Left lung (tissue), 14 donors: ENCODE results near the gene CLEC12A. TPM values are rescaled to one million over a fixed set of nuclear protein-coding genes. Genes with fewer than 3 reads are reported as not detected.

Source experiments
- ATAC-seq: fragments of 200-7000 bp; cut with Tn5 transposase; one replicate; pipeline ENCODE4 v1.9.1; 2020; ENCODE audit warnings: moderate library complexity
- DNase-seq, 4 donors: peaks; one replicate each; pipeline ENCODE4 v3.0.0-alpha.2; 2013 to 2020
- H3K27ac ChIP-seq, 2 donors: fragments of 200-600 bp; sonication (generic) in 1 of 2; one replicate each; pipeline versions ENCODE4 v1.5.0 to v1.8.0; 2020 to 2021
- H3K27me3 ChIP-seq, 2 donors: fragments of 200-600 bp; sonication (generic) in 1 of 2; one replicate each; pipeline versions ENCODE4 v1.5.0 to v1.8.0; 2020 to 2021
- H3K36me3 ChIP-seq, 2 donors: fragments of 200-600 bp; sonication (generic) in 1 of 2; one replicate each; pipeline versions ENCODE4 v1.5.0 to v1.8.0; 2020 to 2021
- H3K4me1 ChIP-seq, 2 donors: fragments of 200-600 bp; one replicate each; pipeline ENCODE4 v1.8.0; 2021
- H3K4me3 ChIP-seq, 2 donors: fragments of 200-600 bp; sonication (generic) in 1 of 2; one replicate each; pipeline versions ENCODE4 v1.5.0 to v1.8.0; 2020 to 2021; ENCODE audit warnings: mild to moderate bottlenecking in 1 of 2
- H3K9me3 ChIP-seq, 2 donors: fragments of 200-600 bp; sonication (generic) in 1 of 2; one replicate each; pipeline versions ENCODE4 v1.5.0 to v1.8.0; 2020 to 2021
- CTCF ChIP-seq, 2 donors: fragments of 200-600 bp; sonication (generic) in 1 of 2; IDR thresholded peaks; one replicate each; pipeline versions ENCODE4 v1.5.0 to v1.8.0; 2021; ENCODE audit warnings: antibody characterized with exemption in 2 of 2
- intact Hi-C, 2 donors: fragments of 100-400 bp; cut with DNase I; formaldehyde crosslinking; loops; one replicate each; pipeline versions ENCODE4 v1.11.2 to v1.14.2; 2022
- long read RNA-seq, 12 donors: library from polyadenylated mRNA in 2 of 12; unstranded in 2 of 12; transcript quantifications; one replicate each; pipeline ENCODE4 v2.0.0 and lab custom pipeline, GENCODE V29; 2019 to 2026
- polyA plus RNA-seq, 6 donors: library from polyadenylated mRNA; unstranded; fragments of 120-200 nt; gene quantifications; one replicate each; pipeline ENCODE4 v1.2.1, GENCODE V29; 2013; ENCODE audit not compliant: insufficient read length in 6 of 6
- total RNA-seq, 2 donors: library from RNA; stranded (reverse); fragmentation: NEBNext Ultra II Directional; extraction: Animal tissue kit (Norgen Biotek cat#: 25700); gene quantifications; one replicate each; pipeline ENCODE4 v1.2.1, GENCODE V29; 2021
- donor health status: DM: no; HTN: yes; CAD: no.
- donor health status: DM: no; HTN: no; CAD: no.

The CLEC12A gene
- total RNA-seq: 10 to 100 TPM; 10.9 to 12.7 TPM
- polyA plus RNA-seq: 1 to 10 TPM in 1 of 6 donors, under 1 TPM in 5; 0.61 to 1.9 (median 0.95) TPM
- long read RNA-seq, donor 1: 0 reads
- long read RNA-seq, donor 2: 0 reads
- long read RNA-seq, donor 3: 0 reads
- long read RNA-seq, donor 4, transcript CLEC12A-201 (6 exons, 1,549 nt): major isoform, 5 of 8 reads
- long read RNA-seq, donor 4, partial matches to known transcripts: 2 of 8 reads
- long read RNA-seq, donor 4, other reads (novel, unspliced or antisense): 1 of 8 reads
- long read RNA-seq, donor 5: 0 reads
- long read RNA-seq, donor 6: 0 reads
- long read RNA-seq, donor 7: 0 reads
- long read RNA-seq, donor 8: 0 reads
- long read RNA-seq, donor 9: 0 reads
- long read RNA-seq, donor 10, partial matches to known transcripts: 0 of 1 reads
- long read RNA-seq, donor 10, other reads (novel, unspliced or antisense): 0 of 1 reads
- long read RNA-seq, donor 11: 0 reads
- long read RNA-seq, donor 12: 0 reads

DNA sequence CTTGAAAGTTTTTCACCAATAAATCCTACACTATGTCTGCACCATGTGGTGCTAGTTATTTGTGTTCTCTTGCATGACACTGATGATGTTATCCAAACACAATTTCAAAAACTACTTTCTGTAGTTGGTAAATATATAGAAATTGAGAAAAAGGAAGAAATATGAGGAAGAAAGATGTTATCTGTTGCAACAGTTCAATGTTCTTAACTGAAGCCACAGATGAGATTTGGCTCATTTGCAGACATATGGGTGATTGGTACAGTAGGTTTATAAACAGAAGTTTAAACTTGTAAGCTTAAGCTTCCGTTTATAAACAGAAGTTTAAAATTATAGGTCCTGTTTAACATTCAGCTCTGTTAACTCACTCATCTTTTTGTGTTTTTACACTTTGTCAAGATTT lies at the start of gene CLEC12A:
Gene CLEC12A (plus strand): TSS at position 229 of the 400 bp plus-strand sequence. CDS start 188 bp downstream, outside the sequence.
- peaks cover 0 to 5% of the 10 kb centered on the region in 2 donors for H3K9me3 ChIP-seq
- H3K4me1 ChIP-seq: peaks cover 0 to 27% of the 10 kb centered on the region in 2 donors
- H3K27ac ChIP-seq: peak within 1 kb of the TSS in 1 of 2 donors; percentile 47
- ATAC-seq (peak; percentile 35), DNase-seq (no peak)
- H3K36me3 ChIP-seq: no peaks in the 10 kb centered on the region
- H3K4me3 ChIP-seq: peak within 1 kb of the TSS in 1 of 2 donors; percentile 6
- intact Hi-C loops: no loop called here
- TF ChIP-seq CTCF (IDR thresholded peaks at IDR 0.05): no peak
- H3K27me3 ChIP-seq: no peaks in the 10 kb centered on the region

GRCh38 chr12:9922429-9922828 lies 48.8 kb upstream of the CLEC12A start:
- DNase-seq: no peak
- Histone ChIP-seq H3K4me3 (no peak overlapping the region), H3K4me1 (no peaks in the 10 kb centered on the region), H3K9me3 (no peaks in the 10 kb centered on the region), H3K36me3 (no peaks in the 10 kb centered on the region), H3K27ac (no peak overlapping the region), H3K27me3 (no peaks in the 10 kb centered on the region)
- intact Hi-C loops: no loop called here
- no peak for TF ChIP-seq CTCF (IDR thresholded peaks at IDR 0.05)
- no peak for ATAC-seq

GRCh38 chr12:9925705-9926393 lies 45.4 kb upstream of the CLEC12A start:
- ATAC-seq: peak; percentile 80
- no peaks in the 10 kb centered on the region for H3K9me3 ChIP-seq
- no peaks in the 10 kb centered on the region for H3K4me1 ChIP-seq
- H3K27me3 ChIP-seq: no peaks in the 10 kb centered on the region
- DNase-seq: peak in 2 of 4 donors; percentile 41 to 43
- no peak overlapping the region for H3K4me3 ChIP-seq
- intact Hi-C loops: loop anchor here in 1 of 2 donors (5.0 kb wide), 1 partner anchor 179 kb away; no protein-coding TSS in a partner anchor
- peak in 1 of 2 donors; percentile 46 for TF ChIP-seq CTCF (IDR thresholded peaks at IDR 0.05)
- no peaks in the 10 kb centered on the region for H3K36me3 ChIP-seq
- no peak overlapping the region for H3K27ac ChIP-seq

DNA sequence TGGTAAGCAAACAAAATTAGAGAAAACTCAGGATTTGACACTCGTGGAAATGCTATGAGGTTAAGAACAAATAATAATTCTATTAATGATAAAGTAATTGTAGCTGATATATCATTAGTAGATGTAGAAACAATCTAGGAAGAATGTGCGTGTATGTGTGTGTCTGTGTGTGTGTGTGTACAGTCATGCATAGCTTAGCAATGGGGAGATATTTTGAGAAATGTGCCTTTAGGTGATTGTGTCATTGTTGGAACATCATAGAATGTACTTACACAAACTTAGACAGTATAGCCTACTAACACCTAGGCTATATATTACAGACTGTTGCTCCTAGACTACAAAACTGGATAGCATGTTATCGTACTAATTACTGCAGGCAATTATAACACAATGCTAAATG lies 44.3 kb upstream of the CLEC12A start:
- Histone ChIP-seq H3K9me3 (no peaks in the 10 kb centered on the region), H3K36me3 (no peaks in the 10 kb centered on the region), H3K4me1 (no peaks in the 10 kb centered on the region), H3K4me3 (no peak overlapping the region), H3K27ac (no peak overlapping the region), H3K27me3 (no peaks in the 10 kb centered on the region)
- TF ChIP-seq CTCF (IDR thresholded peaks at IDR 0.05): no peak
- ATAC-seq (no peak), DNase-seq (no peak)
- intact Hi-C loops: loop anchor here in 1 of 2 donors (5.0 kb wide), 1 partner anchor 180 kb away; no protein-coding TSS in a partner anchor

DNA sequence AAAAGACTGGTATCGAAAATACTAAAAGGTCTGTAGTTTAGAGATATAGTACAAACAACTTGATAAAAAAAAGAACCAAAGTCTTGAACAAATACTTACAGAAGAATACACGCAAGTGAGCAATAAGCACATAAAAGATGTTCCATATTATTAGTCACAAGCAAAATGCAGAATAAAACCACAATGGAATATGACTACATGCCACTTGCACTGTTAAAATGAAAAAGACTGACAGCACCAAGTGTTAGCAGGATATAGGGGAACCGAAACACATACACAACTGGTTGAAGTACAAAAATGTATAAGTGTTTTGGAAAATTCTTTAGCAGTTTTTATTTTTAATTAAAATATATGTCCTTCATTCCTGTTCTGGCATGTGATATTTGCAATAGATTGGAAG lies 42.6 kb upstream of the CLEC12A start:
- TF ChIP-seq CTCF (IDR thresholded peaks at IDR 0.05): no peak

More for the DNA sequence above, 42.6 kb upstream of the CLEC12A start:
- no peaks in the 10 kb centered on the region for H3K36me3 ChIP-seq
- intact Hi-C loops: loop anchor here in 1 of 2 donors (5.0 kb wide), 1 partner anchor 181 kb away; no protein-coding TSS in a partner anchor
- no peaks in the 10 kb centered on the region for H3K4me1 ChIP-seq
- H3K9me3 ChIP-seq: no peaks in the 10 kb centered on the region
- DNase-seq: no peak
- no peak for ATAC-seq
- H3K4me3 ChIP-seq: no peak overlapping the region
- no peak overlapping the region for H3K27ac ChIP-seq
- H3K27me3 ChIP-seq: no peaks in the 10 kb centered on the region
